ENCODE data around the gene PPIF.

The PPIF gene

GRCh38 chr10:79308969-79309665 lies 38.2 kb upstream of the PPIF start:
- TF ChIP-seq GATA1 (IDR thresholded peaks at IDR 0.05; ENCODE audit: low read depth, low read length) = no peak
- no peak for TF ChIP-seq POLR2A (IDR thresholded peaks at IDR 0.05; ENCODE audit: low read length)
- DNase-seq = no peak

GRCh38 chr10:79310200-79310865 lies 36.9 kb upstream of the PPIF start:
- no peak for TF ChIP-seq GATA1 (IDR thresholded peaks at IDR 0.05; ENCODE audit: low read depth, low read length)
- no peak for TF ChIP-seq POLR2A (IDR thresholded peaks at IDR 0.05; ENCODE audit: low read length)

GRCh38 chr10:79310911-79311573 lies 36.2 kb upstream of the PPIF start:
- TF ChIP-seq POLR2A (IDR thresholded peaks at IDR 0.05; ENCODE audit: low read length) = no peak
- DNase-seq = no peak

More at GRCh38 chr10:79310200-79310865, 36.9 kb upstream of the PPIF start:
- DNase-seq = no peak

GRCh38 chr10:79311581-79312407 lies 35.5 kb upstream of the PPIF start:
- no peak for TF ChIP-seq POLR2A (IDR thresholded peaks at IDR 0.05; ENCODE audit: low read length)
- TF ChIP-seq GATA1 (IDR thresholded peaks at IDR 0.05; ENCODE audit: low read depth, low read length) = no peak
- no peak for DNase-seq

- TF ChIP-seq GATA1 (IDR thresholded peaks at IDR 0.05; ENCODE audit: low read depth, low read length) = no peak
- no peak for TF ChIP-seq POLR2A (IDR thresholded peaks at IDR 0.05; ENCODE audit: low read length)
- no peak for DNase-seq
Observed at GRCh38 chr10:79312601-79313187, 34.6 kb upstream of the PPIF start.

- TF ChIP-seq POLR2A (IDR thresholded peaks at IDR 0.05; ENCODE audit: low read length) (no peak), GATA1 (IDR thresholded peaks at IDR 0.05; ENCODE audit: low read depth, low read length) (no peak)
Observed at GRCh38 chr10:79313320-79313719, 33.9 kb upstream of the PPIF start.

GRCh38 chr10:79313911-79314439 lies 33.3 kb upstream of the PPIF start:
- DNase-seq = no peak
- no peak for TF ChIP-seq POLR2A (IDR thresholded peaks at IDR 0.05; ENCODE audit: low read length)
- no peak for TF ChIP-seq GATA1 (IDR thresholded peaks at IDR 0.05; ENCODE audit: low read depth, low read length)

More at GRCh38 chr10:79313320-79313719, 33.9 kb upstream of the PPIF start:
- DNase-seq = no peak

- DNase-seq = no peak
- TF ChIP-seq POLR2A (IDR thresholded peaks at IDR 0.05; ENCODE audit: low read length) (no peak), GATA1 (IDR thresholded peaks at IDR 0.05; ENCODE audit: low read depth, low read length) (no peak)
Observed at GRCh38 chr10:79314761-79315601, 32.3 kb upstream of the PPIF start.

- TF ChIP-seq POLR2A (IDR thresholded peaks at IDR 0.05; ENCODE audit: low read length) = no peak
- TF ChIP-seq GATA1 (IDR thresholded peaks at IDR 0.05; ENCODE audit: low read depth, low read length) = no peak
Observed at GRCh38 chr10:79315602-79315920, 31.7 kb upstream of the PPIF start.

GRCh38 chr10:79316671-79317431 lies 30.4 kb upstream of the PPIF start:
- no peak for TF ChIP-seq POLR2A (IDR thresholded peaks at IDR 0.05; ENCODE audit: low read length)
- no peak for TF ChIP-seq GATA1 (IDR thresholded peaks at IDR 0.05; ENCODE audit: low read depth, low read length)
- no peak for DNase-seq

More at GRCh38 chr10:79315602-79315920, 31.7 kb upstream of the PPIF start:
- no peak for DNase-seq

- DNase-seq = no peak
- no peak for TF ChIP-seq POLR2A (IDR thresholded peaks at IDR 0.05; ENCODE audit: low read length)
- no peak for TF ChIP-seq GATA1 (IDR thresholded peaks at IDR 0.05; ENCODE audit: low read depth, low read length)
Observed at GRCh38 chr10:79318369-79318768, 28.9 kb upstream of the PPIF start.

Data from erythroblast (primary cell).